Measurements from ENCODE around the gene SLC25A36. TPM values are rescaled to one million over a fixed set of nuclear protein-coding genes. Genes with fewer than 3 reads are reported as not detected.

The SLC25A36 gene
- total RNA-seq, 2 donors from 2014 or later, result 50.8 to 57.2 TPM

DNA sequence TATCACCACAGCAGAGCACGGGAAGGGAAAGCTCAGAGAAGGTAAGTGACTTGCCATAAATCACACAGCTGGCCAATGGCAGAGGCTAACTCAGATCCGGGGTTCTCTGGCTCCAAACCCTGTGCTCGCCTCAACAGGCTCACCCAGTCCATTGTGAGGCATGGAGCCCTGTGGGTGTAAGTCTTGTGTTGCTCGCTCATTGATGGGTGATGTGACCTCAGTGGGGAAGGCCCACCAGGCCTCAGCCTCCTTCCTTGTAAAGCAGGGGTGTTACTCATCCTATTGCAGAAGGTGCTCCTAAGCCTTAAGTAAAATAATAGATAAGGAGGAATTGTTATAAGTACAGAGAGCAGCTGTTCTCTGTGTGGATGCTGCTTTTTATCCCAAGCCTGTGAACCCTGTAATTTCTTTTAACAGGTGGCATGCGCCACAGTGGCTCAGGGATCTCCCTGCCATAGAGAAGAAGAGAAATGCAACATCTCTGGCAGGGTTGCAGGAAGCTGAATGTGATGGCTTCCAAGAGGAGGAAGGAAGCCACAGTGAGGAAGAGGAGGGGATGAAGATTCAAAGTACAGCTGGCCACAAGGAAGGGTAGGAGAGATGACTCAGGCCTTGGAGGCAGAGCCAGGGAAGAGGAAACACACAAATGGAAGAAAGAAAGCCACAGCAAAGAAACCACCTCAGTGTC, 78.7 kb downstream of the SLC25A36 start:
- DNase-seq (ENCODE audit: low spot score), result no peak
- intact Hi-C loops (cut with DNase I), result no loop called here

DNA sequence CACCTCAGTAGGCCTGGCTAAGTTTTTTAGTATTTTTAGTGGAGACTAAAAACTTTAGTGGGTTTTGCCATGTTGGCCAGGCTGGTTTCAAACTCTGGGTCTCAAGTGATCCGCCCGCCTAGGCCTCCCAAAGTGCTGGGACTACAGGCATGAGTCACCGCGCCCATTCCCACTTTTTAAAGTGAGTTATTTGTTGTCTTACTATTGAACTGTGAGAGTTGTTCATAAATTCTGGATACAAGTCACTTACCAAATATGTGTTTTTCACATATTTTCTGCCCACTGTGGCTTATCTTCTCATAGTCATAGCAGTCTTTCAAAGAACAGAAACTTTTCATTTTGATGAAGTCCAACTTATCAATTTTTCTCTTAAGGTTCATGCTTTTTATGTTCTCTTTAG, 79.6 kb downstream of the SLC25A36 start:
- no peak for DNase-seq (ENCODE audit: low spot score)
- intact Hi-C loops (cut with DNase I), result no loop called here

Other genes with a start within 250 kb of the SLC25A36 start
- 1 to 10 TPM in 1 of 2 donors, under 1 TPM in 1; 0.76 to 3.1 TPM for gene SPSB4, start 109.5 kb downstream of the SLC25A36 start, total RNA-seq

Measured in posterior vena cava (tissue), 2 donors.